B cell (primary cell): Measurements from ENCODE around the gene NEO1.

Experiments
- CTCF ChIP-seq: fragments of 200-600 bp; IDR thresholded peaks from one replicate; pipeline ENCODE4 v1.8.0; 2022; ENCODE audit warnings: antibody characterized with exemption, mild to moderate bottlenecking
- EZH2 ChIP-seq: IDR thresholded peaks from 2 replicates; pipeline ENCODE4 v1.6.1; 2012; ENCODE audit warnings: borderline replicate concordance, low read depth, mild to moderate bottlenecking, moderate library complexity, low read length; ENCODE audit not compliant: insufficient read depth, poor library complexity, severe bottlenecking

- TF ChIP-seq CTCF (no peak), EZH2 (no peak)
Measured at GRCh38 chr15:73010154-73011152, 41.8 kb upstream of the NEO1 start.
